Right lobe of liver (tissue), 4 donors: ENCODE results near the gene ZNF451.

Experiments used
- CTCF ChIP-seq, 4 donors: fragments of 200-600 bp in 3 of 4; fragments of 450-650 bp in 1 of 4; IDR thresholded peaks; one replicate each; pipeline versions ENCODE4 v1.5.1 to v1.8.0; 2016 to 2022; ENCODE audit warnings: antibody characterized with exemption in 4 of 4, mild to moderate bottlenecking in 2 of 4
- POLR2A ChIP-seq: fragments of 450-650 bp; IDR thresholded peaks from one replicate; pipeline ENCODE4 v1.6.1; 2017; ENCODE audit warnings: antibody characterized with exemption, mild to moderate bottlenecking
- donor health status: DM: no; HTN: no; CAD: no.
- donor health status: DM: no; HTN: no; CAD: no.
- donor health status: DM: no; HTN: yes; CAD: no.

GRCh38 chr6:57127763-57128162, 37.8 kb downstream of the ZNF451 start:
- TF ChIP-seq CTCF (IDR thresholded peaks at IDR 0.05) (no peak), POLR2A (no peak)
